HEK293T (cell line): ENCODE results near the gene ANKRD13B.

Experiments
- ELF4 ChIP-seq: fragments of 450-650 bp; IDR thresholded peaks from 2 replicates; pipeline ENCODE4 v1.6.1; 2017; ENCODE audit warnings: antibody characterized with exemption
- FOXK2 ChIP-seq: fragments of 450-650 bp; IDR thresholded peaks from 2 replicates; pipeline ENCODE4 v1.6.1; 2016; ENCODE audit warnings: mild to moderate bottlenecking
- HDGF ChIP-seq: fragments of 450-650 bp; IDR thresholded peaks from 2 replicates; pipeline ENCODE4 v1.6.1; 2017; ENCODE audit warnings: antibody characterized with exemption, borderline replicate concordance
- NFRKB ChIP-seq: fragments of 450-650 bp; IDR thresholded peaks from 2 replicates; pipeline ENCODE4 v1.6.1; 2016; ENCODE audit warnings: mild to moderate bottlenecking, moderate library complexity
- SP1 ChIP-seq: fragments of 450-650 bp; IDR thresholded peaks from 2 replicates; pipeline ENCODE4 v1.6.1; 2017
- TF ChIP-seq, protein P1 (sequence below): fragments of 450-650 bp; IDR thresholded peaks from 2 replicates; pipeline ENCODE4 v1.6.1; 2016

DNA sequence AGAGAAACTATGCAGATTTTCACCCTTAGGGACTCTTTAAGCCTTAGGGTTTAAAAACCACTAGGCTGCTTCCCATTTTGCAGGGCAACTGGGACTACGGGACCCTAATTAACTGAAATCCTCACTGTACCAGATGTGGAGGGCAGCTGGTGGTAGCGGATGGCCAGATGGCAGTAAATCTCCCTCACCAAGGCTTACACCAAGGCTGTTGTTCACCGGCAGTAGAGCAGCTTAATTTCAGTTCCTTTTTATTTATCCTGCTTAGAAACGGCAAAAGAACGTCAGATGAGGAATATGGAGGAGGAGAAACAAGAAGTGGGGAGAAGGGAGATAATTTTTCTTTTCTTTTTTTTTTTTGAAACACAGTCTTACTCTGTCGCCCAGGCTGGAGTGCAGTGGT lies 32.6 kb upstream of the ANKRD13B start:
- TF ChIP-seq, protein P1, sequence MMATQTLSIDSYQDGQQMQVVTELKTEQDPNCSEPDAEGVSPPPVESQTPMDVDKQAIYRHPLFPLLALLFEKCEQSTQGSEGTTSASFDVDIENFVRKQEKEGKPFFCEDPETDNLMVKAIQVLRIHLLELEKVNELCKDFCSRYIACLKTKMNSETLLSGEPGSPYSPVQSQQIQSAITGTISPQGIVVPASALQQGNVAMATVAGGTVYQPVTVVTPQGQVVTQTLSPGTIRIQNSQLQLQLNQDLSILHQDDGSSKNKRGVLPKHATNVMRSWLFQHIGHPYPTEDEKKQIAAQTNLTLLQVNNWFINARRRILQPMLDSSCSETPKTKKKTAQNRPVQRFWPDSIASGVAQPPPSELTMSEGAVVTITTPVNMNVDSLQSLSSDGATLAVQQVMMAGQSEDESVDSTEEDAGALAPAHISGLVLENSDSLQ, result no peak
- TF ChIP-seq FOXK2 (no peak), SP1 (no peak), ELF4 (no peak), NFRKB (no peak), HDGF (no peak)
